Calu3 (cell line): ENCODE measurements around the gene ITGA2. TPM values are rescaled to one million over a fixed set of nuclear protein-coding genes. Genes with fewer than 3 reads are reported as not detected.

ENCODE experiments used
- BruUV-seq: library from RNA; stranded (reverse); fragments of 400-500 nt; replicated peaks from 2 replicates; lab custom pipeline; 2021; lab: Mats Ljungman, UMichigan
- CTCF ChIA-PET: fragments of 300-600 bp; sonication (Branson Sonifier 250); formaldehyde crosslinking; loops from one replicate; lab custom pipeline; 2022; ENCODE audit warnings: antibody characterized with exemption; lab: Charles Lee
- DNase-seq: peaks from one replicate; pipeline ENCODE4 v3.0.0; 2022
- H3K27ac Mint-ChIP-seq: one replicate; pipeline ENCODE4 v1.8.0; 2022; ENCODE audit warnings: mixed read lengths; ENCODE audit not compliant: unreplicated experiment
- H3K27me3 Mint-ChIP-seq: one replicate; pipeline ENCODE4 v1.8.0; 2022; ENCODE audit warnings: mixed read lengths; ENCODE audit not compliant: unreplicated experiment
- H3K36me3 Mint-ChIP-seq: one replicate; pipeline ENCODE4 v1.8.0; 2022; ENCODE audit warnings: mild to moderate bottlenecking, moderate library complexity, mixed read lengths; ENCODE audit not compliant: insufficient read depth, unreplicated experiment
- H3K4me1 Mint-ChIP-seq: one replicate; pipeline ENCODE4 v1.8.0; 2022; ENCODE audit warnings: mild to moderate bottlenecking, low read depth, mixed read lengths; ENCODE audit not compliant: unreplicated experiment
- H3K4me3 Mint-ChIP-seq: one replicate; pipeline ENCODE4 v1.8.0; 2022; ENCODE audit warnings: mild to moderate bottlenecking, low read depth, moderate library complexity, mixed read lengths; ENCODE audit not compliant: unreplicated experiment
- H3K9me3 Mint-ChIP-seq: one replicate; pipeline ENCODE4 v1.8.0; 2022; ENCODE audit warnings: low read depth, mixed read lengths; ENCODE audit not compliant: unreplicated experiment
- CTCF ChIP-seq: fragments of 200-600 bp; IDR thresholded peaks from one replicate; pipeline ENCODE4 v1.8.0; 2022; ENCODE audit warnings: antibody characterized with exemption; ENCODE audit not compliant: unreplicated experiment
- intact Hi-C: fragments of 100-400 bp; cut with micrococcal nuclease; formaldehyde crosslinking; loops from one replicate; pipeline ENCODE4 v1.10.0; 2022; ENCODE audit not compliant: unreplicated experiment
- total RNA-seq: library from RNA; stranded (reverse); gene quantifications from 2 replicates; pipeline ENCODE4 v1.2.3, GENCODE V29; 2022

ITGA2 gene
- total RNA-seq, 1 experiment from 2014 or later: 91.9 TPM

- DNase-seq: no peak
- no TSS peak for BruUV-seq
- H3K27me3 Mint-ChIP-seq: no peaks in the 10 kb centered on the region
- H3K9me3 Mint-ChIP-seq: no peaks in the 10 kb centered on the region
- no peak overlapping the region for H3K27ac Mint-ChIP-seq
- no peak for TF ChIP-seq CTCF
- H3K4me1 Mint-ChIP-seq: peaks cover 26% of the 10 kb centered on the region
- no peak overlapping the region for H3K4me3 Mint-ChIP-seq
- no peaks in the 10 kb centered on the region for H3K36me3 Mint-ChIP-seq
- intact Hi-C loops: no loop called here
- CTCF ChIA-PET: no interaction called here
Observed at GRCh38 chr5:52952483-52952882, 36.7 kb upstream of the ITGA2 start.

GRCh38 chr5:52956014-52956413 is 33.1 kb upstream of the ITGA2 start:
- Mint-ChIP-seq H3K27ac (peak overlapping the region; percentile 36), H3K9me3 (no peaks in the 10 kb centered on the region), H3K4me1 (peaks cover 23% of the 10 kb centered on the region), H3K4me3 (no peak overlapping the region), H3K27me3 (no peaks in the 10 kb centered on the region), H3K36me3 (no peaks in the 10 kb centered on the region)
- no TSS peak for BruUV-seq
- CTCF ChIA-PET: no interaction called here
- intact Hi-C loops: no loop called here
- TF ChIP-seq CTCF: no peak
- no peak for DNase-seq

GRCh38 chr5:52956915-52957747 is 32.0 kb upstream of the ITGA2 start:
- Mint-ChIP-seq H3K4me3 (peak overlapping the region; percentile 14), H3K36me3 (no peaks in the 10 kb centered on the region), H3K9me3 (no peaks in the 10 kb centered on the region), H3K27ac (peak overlapping the region; percentile 36), H3K27me3 (no peaks in the 10 kb centered on the region), H3K4me1 (peaks cover 23% of the 10 kb centered on the region)
- TF ChIP-seq CTCF: no peak
- intact Hi-C loops: no loop called here
- CTCF ChIA-PET: interaction anchor here (0.6 kb wide), 1 partner anchor 28 kb away, joined by 7 read pairs; no protein-coding TSS in a partner anchor
- no peak for DNase-seq
- no TSS peak for BruUV-seq

GRCh38 chr5:52961274-52961681 is 27.9 kb upstream of the ITGA2 start:
- no TSS peak for BruUV-seq
- CTCF ChIA-PET: interaction anchor here (1.6 kb wide), 1 partner anchor 12 kb away, joined by 3 read pairs; no protein-coding TSS in a partner anchor
- no peaks in the 10 kb centered on the region for H3K9me3 Mint-ChIP-seq

More at GRCh38 chr5:52961274-52961681, 27.9 kb upstream of the ITGA2 start:
- Mint-ChIP-seq H3K4me1 (peaks cover 33% of the 10 kb centered on the region), H3K27ac (no peak overlapping the region), H3K27me3 (no peaks in the 10 kb centered on the region), H3K36me3 (no peaks in the 10 kb centered on the region), H3K4me3 (no peak overlapping the region)
- intact Hi-C loops: no loop called here
- TF ChIP-seq CTCF: no peak
- no peak for DNase-seq
